DND-41 (cell line): ENCODE data around the gene ANTXR2.
"Not testable (repeated sequence)": the region's sequence is repeated elsewhere in the genome, so short reads cannot be mapped to it uniquely, and the experiment has no call there.

Experiments used
- EZH2 ChIP-seq: IDR thresholded peaks from 3 replicates; pipeline ENCODE4 v1.6.1; 2012; ENCODE audit warnings: borderline replicate concordance, low read depth, mild to moderate bottlenecking, moderate library complexity, low read length, inconsistent platforms; ENCODE audit not compliant: severe bottlenecking
- TF ChIP-seq, protein P1 (sequence below): IDR thresholded peaks from 2 replicates; pipeline ENCODE4 v1.5.1; 2012; ENCODE audit warnings: borderline replicate concordance, low read length, moderate library complexity, mild to moderate bottlenecking; ENCODE audit not compliant: poor library complexity, severe bottlenecking; ENCODE audit errors: extremely low read depth

DNA sequence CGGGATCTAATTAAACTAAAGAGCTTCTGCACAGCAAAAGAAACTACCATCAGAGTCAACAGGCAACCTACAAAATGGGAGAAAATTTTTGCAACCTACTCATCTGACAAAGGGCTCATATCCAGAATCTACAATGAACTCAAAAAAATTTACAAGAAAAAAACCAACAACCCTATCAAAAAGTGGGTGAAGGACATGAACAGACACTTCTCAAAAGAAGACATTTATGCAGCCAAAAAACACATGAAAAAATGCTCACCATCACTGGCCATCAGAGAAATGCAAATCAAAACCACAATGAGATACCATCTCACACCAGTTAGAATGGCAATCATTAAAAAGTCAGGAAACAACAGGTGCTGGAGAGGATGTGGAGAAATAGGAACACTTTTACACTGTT lies 70.5 kb downstream of the ANTXR2 start:
- TF ChIP-seq, protein P1, sequence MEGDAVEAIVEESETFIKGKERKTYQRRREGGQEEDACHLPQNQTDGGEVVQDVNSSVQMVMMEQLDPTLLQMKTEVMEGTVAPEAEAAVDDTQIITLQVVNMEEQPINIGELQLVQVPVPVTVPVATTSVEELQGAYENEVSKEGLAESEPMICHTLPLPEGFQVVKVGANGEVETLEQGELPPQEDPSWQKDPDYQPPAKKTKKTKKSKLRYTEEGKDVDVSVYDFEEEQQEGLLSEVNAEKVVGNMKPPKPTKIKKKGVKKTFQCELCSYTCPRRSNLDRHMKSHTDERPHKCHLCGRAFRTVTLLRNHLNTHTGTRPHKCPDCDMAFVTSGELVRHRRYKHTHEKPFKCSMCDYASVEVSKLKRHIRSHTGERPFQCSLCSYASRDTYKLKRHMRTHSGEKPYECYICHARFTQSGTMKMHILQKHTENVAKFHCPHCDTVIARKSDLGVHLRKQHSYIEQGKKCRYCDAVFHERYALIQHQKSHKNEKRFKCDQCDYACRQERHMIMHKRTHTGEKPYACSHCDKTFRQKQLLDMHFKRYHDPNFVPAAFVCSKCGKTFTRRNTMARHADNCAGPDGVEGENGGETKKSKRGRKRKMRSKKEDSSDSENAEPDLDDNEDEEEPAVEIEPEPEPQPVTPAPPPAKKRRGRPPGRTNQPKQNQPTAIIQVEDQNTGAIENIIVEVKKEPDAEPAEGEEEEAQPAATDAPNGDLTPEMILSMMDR, result not testable (repeated sequence)
- TF ChIP-seq EZH2, result not testable (repeated sequence)
